ENCODE data around the gene TSPAN15. TPM values are rescaled to one million over a fixed set of nuclear protein-coding genes. Genes with fewer than 3 reads are reported as not detected.

Gene TSPAN15
- total RNA-seq, 3 donors from 2014 or later (not counting 1 experiment from before 2014, with no cell fraction given): 1.3 to 3.9 (median 2.1) TPM

DNA sequence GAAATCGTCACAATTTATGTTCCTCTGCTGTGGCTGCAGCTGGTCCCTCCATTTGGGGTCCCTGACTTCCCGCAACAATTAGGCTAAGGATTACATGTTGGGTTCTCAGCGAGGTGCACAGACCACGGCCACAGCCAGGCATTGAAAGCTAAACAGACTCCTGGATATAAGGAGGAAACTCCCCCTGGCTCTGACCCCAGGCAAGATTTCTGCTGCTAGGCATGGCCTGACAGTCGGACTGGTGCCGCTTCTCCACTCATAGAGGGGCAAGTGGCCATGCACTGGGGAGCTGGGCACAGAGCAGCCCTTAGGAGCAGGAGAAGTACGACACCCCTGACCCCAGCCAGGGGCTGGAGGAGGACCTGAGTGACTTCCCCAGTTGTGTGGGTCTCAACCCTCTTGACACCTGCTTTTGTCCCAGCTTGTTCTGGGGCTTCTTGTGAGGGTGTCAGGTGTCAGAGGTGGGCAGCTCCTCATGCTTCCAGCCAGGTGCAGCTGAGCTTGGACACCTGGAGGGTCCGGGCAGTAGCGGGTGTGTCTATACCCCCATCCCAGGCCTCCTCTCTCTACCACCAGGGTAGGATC is 38.3 kb downstream of the TSPAN15 start:
- DNase-seq (no peak), ATAC-seq (no peak)
- TF ChIP-seq CTCF (IDR thresholded peaks at IDR 0.05): no peak
- Histone ChIP-seq H3K4me1 (ENCODE audit: control insufficient read depth, insufficient read depth, low read length) (no peaks in the 10 kb centered on the region), H3K9me3 (ENCODE audit: control insufficient read depth, insufficient read depth, low read length) (peaks cover 23% of the 10 kb centered on the region), H3K4me3 (ENCODE audit: low read length) (no peak overlapping the region), H3K36me3 (ENCODE audit: control insufficient read depth, insufficient read depth, low read length) (no peaks in the 10 kb centered on the region), H3K27ac (ENCODE audit: low read length) (no peak overlapping the region), H3K27me3 (ENCODE audit: control insufficient read depth, insufficient read depth, low read length) (no peaks in the 10 kb centered on the region)
- intact Hi-C loops (cut with micrococcal nuclease): no loop called here
- H3K36me3 Mint-ChIP-seq: no peaks in the 10 kb centered on the region
- no peak overlapping the region for H3K27ac Mint-ChIP-seq
- 92% methylated on average over 7 of the region's 9 CpGs for WGBS (ENCODE audit: insufficient coverage)
- no peak overlapping the region for H3K4me3 Mint-ChIP-seq
- peaks cover 0 to 10% of the 10 kb centered on the region in 2 donors for H3K9me3 Mint-ChIP-seq
- H3K4me1 Mint-ChIP-seq: no peaks in the 10 kb centered on the region
- H3K27me3 Mint-ChIP-seq (ENCODE audit: low read depth in 2 of 2): no peaks in the 10 kb centered on the region

DNA sequence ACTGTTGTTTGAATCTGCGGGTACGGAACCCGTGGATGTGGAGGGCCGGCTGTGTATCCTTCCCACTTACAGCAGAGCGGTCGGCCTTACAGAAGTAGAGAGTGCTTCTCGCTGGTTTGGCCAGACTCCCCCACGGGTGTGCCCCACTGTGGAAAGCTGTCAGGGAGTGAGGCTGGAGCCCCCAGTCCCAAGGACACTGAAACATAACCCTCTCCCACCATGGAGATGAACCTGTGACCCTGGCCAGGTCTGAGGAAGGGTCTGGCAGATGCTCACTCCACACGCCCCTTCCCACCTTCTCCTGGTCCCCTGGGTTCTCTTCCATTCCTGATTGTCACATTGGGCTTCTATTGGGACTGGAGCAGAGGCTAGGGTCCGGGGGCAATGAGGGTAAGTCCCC is 39.6 kb downstream of the TSPAN15 start:
- H3K27ac ChIP-seq (ENCODE audit: low read length): no peak overlapping the region
- no peaks in the 10 kb centered on the region for H3K27me3 ChIP-seq (ENCODE audit: control insufficient read depth, insufficient read depth, low read length)
- H3K27ac Mint-ChIP-seq: no peak overlapping the region
- H3K4me3 ChIP-seq (ENCODE audit: low read length): no peak overlapping the region
- H3K4me1 ChIP-seq (ENCODE audit: control insufficient read depth, insufficient read depth, low read length): no peaks in the 10 kb centered on the region
- no peaks in the 10 kb centered on the region for H3K36me3 ChIP-seq (ENCODE audit: control insufficient read depth, insufficient read depth, low read length)
- H3K9me3 Mint-ChIP-seq: peaks cover 0 to 10% of the 10 kb centered on the region in 2 donors
- DNase-seq (no peak), ATAC-seq (no peak)
- H3K4me1 Mint-ChIP-seq: no peaks in the 10 kb centered on the region
- 90% methylated on average over 9 of the region's 10 CpGs for WGBS (ENCODE audit: insufficient coverage)
- H3K27me3 Mint-ChIP-seq (ENCODE audit: low read depth in 2 of 2): peaks cover 0 to 1% of the 10 kb centered on the region in 2 donors
- peaks cover 23% of the 10 kb centered on the region for H3K9me3 ChIP-seq (ENCODE audit: control insufficient read depth, insufficient read depth, low read length)
- H3K4me3 Mint-ChIP-seq: no peak overlapping the region
- intact Hi-C loops (cut with micrococcal nuclease): no loop called here
- no peaks in the 10 kb centered on the region for H3K36me3 Mint-ChIP-seq
- no peak for TF ChIP-seq CTCF (IDR thresholded peaks at IDR 0.05)

GRCh38 chr10:69491611-69492010 is 40.3 kb downstream of the TSPAN15 start:
- H3K27me3 ChIP-seq (ENCODE audit: control insufficient read depth, insufficient read depth, low read length): no peaks in the 10 kb centered on the region
- no peaks in the 10 kb centered on the region for H3K4me1 ChIP-seq (ENCODE audit: control insufficient read depth, insufficient read depth, low read length)
- no peaks in the 10 kb centered on the region for H3K36me3 Mint-ChIP-seq
- H3K4me3 ChIP-seq (ENCODE audit: low read length): no peak overlapping the region
- 80% methylated on average over 1 of the region's 4 CpGs for WGBS (ENCODE audit: insufficient coverage)
- no peak overlapping the region for H3K4me3 Mint-ChIP-seq
- no peak for TF ChIP-seq CTCF (IDR thresholded peaks at IDR 0.05)
- peaks cover 23% of the 10 kb centered on the region for H3K9me3 ChIP-seq (ENCODE audit: control insufficient read depth, insufficient read depth, low read length)
- peaks cover 0 to 10% of the 10 kb centered on the region in 2 donors for H3K9me3 Mint-ChIP-seq
- no peak for ATAC-seq
- H3K36me3 ChIP-seq (ENCODE audit: control insufficient read depth, insufficient read depth, low read length): no peaks in the 10 kb centered on the region
- no peak for DNase-seq
- H3K27ac ChIP-seq (ENCODE audit: low read length): no peak overlapping the region
- H3K27me3 Mint-ChIP-seq (ENCODE audit: low read depth in 2 of 2): peaks cover 0 to 3% of the 10 kb centered on the region in 2 donors
- intact Hi-C loops (cut with micrococcal nuclease): no loop called here
- H3K27ac Mint-ChIP-seq: no peak overlapping the region
- H3K4me1 Mint-ChIP-seq: no peaks in the 10 kb centered on the region

Data from natural killer cell (primary cell).